DND-41 (cell line): ENCODE results near the gene TNNT2.

Experiments
- CTCF ChIP-seq: IDR thresholded peaks from 2 replicates; pipeline ENCODE4 v1.5.1; 2012; ENCODE audit warnings: borderline replicate concordance, low read length, moderate library complexity, mild to moderate bottlenecking; ENCODE audit not compliant: poor library complexity, severe bottlenecking; ENCODE audit errors: extremely low read depth
- EZH2 ChIP-seq: IDR thresholded peaks from 3 replicates; pipeline ENCODE4 v1.6.1; 2012; ENCODE audit warnings: borderline replicate concordance, low read depth, mild to moderate bottlenecking, moderate library complexity, low read length, inconsistent platforms; ENCODE audit not compliant: severe bottlenecking

GRCh38 chr1:201341377-201341776 is 36.1 kb downstream of the TNNT2 start:
- TF ChIP-seq CTCF, result no peak
- no peak for TF ChIP-seq EZH2
